NCI-H460 (cell line): ENCODE results near the gene MTLN. TPM values are rescaled to one million over a fixed set of nuclear protein-coding genes. Genes with fewer than 3 reads are reported as not detected.
A peak's percentile ranks its signal among the peaks of the same experiment; 100 is the strongest.
"Not testable (repeated sequence)": the region's sequence is repeated elsewhere in the genome, so short reads cannot be mapped to it uniquely, and the experiment has no call there.

ENCODE experiments used
- DNase-seq: peaks from one replicate; pipeline ENCODE4 v3.0.0-alpha.2; 2016; ENCODE audit warnings: low read depth; ENCODE audit errors: extremely low read depth
- total RNA-seq: library from RNA; depleted of rRNA; stranded (reverse); fragments of >200 nt; shearing (Covaris generic); gene quantifications from 2 replicates; pipeline ENCODE4 v1.2.3, GENCODE V29; 2014; rRNA removed

MTLN gene
- total RNA-seq, 1 experiment from 2014 or later, result 77.2 TPM

- peak; percentile 76 for DNase-seq
Measured at GRCh38 chr2:110204408-110205385, 7.7 kb downstream of the MTLN start, which contains the start of gene NPHP1. NPHP1 (minus strand) TSS chr2:110205013; CDS start chr2:110204968, 45 bp downstream.

GRCh38 chr2:110198016-110198415 lies 14.3 kb downstream of the MTLN start:
- DNase-seq, result no peak

- no peak for DNase-seq
Measured at GRCh38 chr2:110197452-110197851, 14.9 kb downstream of the MTLN start.

- not testable (repeated sequence) for DNase-seq
Measured at GRCh38 chr2:110190169-110190568, 22.2 kb downstream of the MTLN start.

- DNase-seq, result no peak
Measured at GRCh38 chr2:110182449-110182848, 29.9 kb downstream of the MTLN start.

GRCh38 chr2:110180036-110180435 lies 32.3 kb downstream of the MTLN start:
- DNase-seq, result no peak

GRCh38 chr2:110173523-110173922 lies 38.8 kb downstream of the MTLN start:
- DNase-seq, result no peak

GRCh38 chr2:110172506-110172905 lies 39.8 kb downstream of the MTLN start:
- no peak for DNase-seq

GRCh38 chr2:110170102-110170501 lies 42.2 kb downstream of the MTLN start:
- no peak for DNase-seq

- no peak for DNase-seq
Measured at GRCh38 chr2:110167326-110168000, 44.9 kb downstream of the MTLN start.

- DNase-seq, result no peak
Measured at GRCh38 chr2:110166266-110166665, 46.1 kb downstream of the MTLN start.

Other genes with a start within 250 kb of the MTLN start
- 20.9 and 27.7 TPM in 2 replicates for gene MALL, start 96.7 kb downstream of the MTLN start, total RNA-seq
- gene NPHP1, start 7.5 kb downstream of the MTLN start, total RNA-seq, result 9.8 and 11.9 TPM in 2 replicates